Right lobe of liver (tissue), 4 donors: ENCODE data around the gene DCC.

ENCODE experiments used
- CTCF ChIP-seq, 4 donors: fragments of 200-600 bp in 3 of 4; fragments of 450-650 bp in 1 of 4; IDR thresholded peaks; one replicate each; pipeline versions ENCODE4 v1.5.1 to v1.8.0; 2016 to 2022; ENCODE audit warnings: antibody characterized with exemption in 4 of 4, mild to moderate bottlenecking in 2 of 4
- POLR2A ChIP-seq: fragments of 450-650 bp; IDR thresholded peaks from one replicate; pipeline ENCODE4 v1.6.1; 2017; ENCODE audit warnings: antibody characterized with exemption, mild to moderate bottlenecking
- donor health status: DM: no; HTN: no; CAD: no.
- donor health status: DM: no; HTN: no; CAD: no.
- donor health status: DM: no; HTN: yes; CAD: no.

- no peak for TF ChIP-seq CTCF (IDR thresholded peaks at IDR 0.05)
- no peak for TF ChIP-seq POLR2A
Observed at GRCh38 chr18:53490019-53490418, 1150.0 kb downstream of the DCC start.
